HCT116 (cell line): Measurements from ENCODE around the gene FGFBP1. TPM values are rescaled to one million over a fixed set of nuclear protein-coding genes. Genes with fewer than 3 reads are reported as not detected.

Experiments
- ATAC-seq: fragments of 200-7000 bp; cut with Tn5 transposase; 2 replicates; pipeline ENCODE4 v1.9.1; 2020; ENCODE audit warnings: mild to moderate bottlenecking, moderate library complexity
- BruUV-seq: library from RNA; stranded (reverse); fragments of 400-500 nt; replicated peaks from 2 replicates; lab custom pipeline; 2021; lab: Mats Ljungman, UMichigan
- CTCF ChIA-PET: fragments of 300-600 bp; sonication (Branson Sonifier 250); formaldehyde crosslinking; loops from one replicate; lab custom pipeline; 2021; ENCODE audit warnings: antibody characterized with exemption; lab: Charles Lee
- POLR2A ChIA-PET: fragments of 300-600, 350-600 bp; sonication (Branson Sonifier 250); formaldehyde crosslinking; loops from one replicate; lab custom pipeline; 2021; ENCODE audit warnings: antibody characterized with exemption; lab: Charles Lee
- RAD21 ChIA-PET, 2 experiments: fragments of 300-600 bp; sonication (Branson Sonifier 250); formaldehyde crosslinking; loops; one replicate each; lab custom pipeline; 2023; ENCODE audit warnings: low total read pairs in 2 of 2; ENCODE audit not compliant: uncharacterized antibody in 2 of 2, unreplicated experiment in 2 of 2, low non-redundant PET in 1 of 2; lab: Charles Lee
- DNase-seq: peaks from one replicate; pipeline ENCODE4 v3.0.0-alpha.2; 2010; ENCODE audit warnings: low read depth, low spot score
- H2AFZ ChIP-seq: fragments of 200-600 bp; shearing (Covaris generic), sonication (generic); 2 replicates; pipeline ENCODE4 v1.6.1; 2017; ENCODE audit warnings: low read depth, mixed run types, mixed read lengths, antibody characterized with exemption, low read length; ENCODE audit not compliant: poor library complexity, severe bottlenecking
- H3K27ac ChIP-seq: 2 replicates; pipeline ENCODE4 v1.5.1; 2012; ENCODE audit warnings: low read depth, low read length
- H3K27me3 ChIP-seq: fragments of 200-600 bp; sonication (generic); 2 replicates; pipeline ENCODE4 v1.6.1; 2016; ENCODE audit warnings: mixed run types, low read length, mixed read lengths; ENCODE audit not compliant: insufficient read depth
- H3K36me3 ChIP-seq, 2 experiments: fragments of 200-500 bp in 1 of 2; fragments of 200-600 bp in 1 of 2; sonication (Bioruptor generic) in 1 of 2; sonication (generic) in 1 of 2; 2 replicates each; pipeline versions ENCODE4 v1.5.1 to v1.6.1; 2014 to 2016; ENCODE audit warnings: low read length in 2 of 2, inconsistent platforms in 1 of 2, mixed read lengths in 1 of 2, mixed run types in 1 of 2; ENCODE audit not compliant: insufficient read depth in 2 of 2, control insufficient read depth in 1 of 2
- H3K4me1 ChIP-seq, 2 experiments: fragments of 200-600 bp in 1 of 2; sonication (generic) in 1 of 2; 2 replicates each; pipeline versions ENCODE4 v1.5.1 to v1.6.1; 2012 to 2017; ENCODE audit warnings: low read length in 2 of 2, inconsistent platforms in 1 of 2, mild to moderate bottlenecking in 1 of 2, mixed read lengths in 1 of 2, mixed run types in 1 of 2, moderate library complexity in 1 of 2; ENCODE audit not compliant: insufficient read depth in 2 of 2, control insufficient read depth in 1 of 2
- H3K4me2 ChIP-seq: fragments of 200-600 bp; sonication (generic); 2 replicates; pipeline ENCODE4 v1.6.1; 2017; ENCODE audit warnings: mixed run types, low read length, mixed read lengths
- H3K4me3 ChIP-seq, 2 experiments: fragments of 200-600 bp in 1 of 2; sonication (generic) in 1 of 2; replicated peaks in 1 of 2; 2 replicates each; pipeline ENCODE4 v1.5.1; 2011 to 2016; ENCODE audit warnings: low read length in 2 of 2, control low read depth in 1 of 2, low read depth in 1 of 2, mild to moderate bottlenecking in 1 of 2, mixed read lengths in 1 of 2, mixed run types in 1 of 2
- H3K79me2 ChIP-seq: fragments of 200-600 bp; sonication (generic); 2 replicates; pipeline ENCODE4 v1.6.1; 2017; ENCODE audit warnings: mild to moderate bottlenecking, mixed run types, low read length, moderate library complexity, mixed read lengths; ENCODE audit not compliant: insufficient read depth
- H3K9ac ChIP-seq: fragments of 200-600 bp; sonication (generic); 2 replicates; pipeline ENCODE4 v1.6.1; 2016; ENCODE audit warnings: low read length, mixed read lengths
- H3K9me2 ChIP-seq: fragments of 200-600 bp; sonication (generic), shearing (Covaris generic); 2 replicates; pipeline ENCODE4 v1.6.1; 2017; ENCODE audit warnings: mixed run types, mild to moderate bottlenecking, moderate library complexity; ENCODE audit not compliant: insufficient read depth
- H3K9me3 ChIP-seq, 2 experiments: fragments of 200-500 bp in 1 of 2; fragments of 200-600 bp in 1 of 2; sonication (Bioruptor generic) in 1 of 2; sonication (generic) in 1 of 2; 2 replicates each; pipeline ENCODE4 v1.6.1; 2014 to 2017; ENCODE audit warnings: low read length in 2 of 2, mixed read lengths in 2 of 2, inconsistent platforms in 1 of 2, low read depth in 1 of 2, mild to moderate bottlenecking in 1 of 2, mixed run types in 1 of 2, moderate library complexity in 1 of 2; ENCODE audit not compliant: control insufficient read depth in 1 of 2, insufficient read depth in 1 of 2
- H4K20me1 ChIP-seq: fragments of 200-600 bp; sonication (generic), shearing (Covaris generic); 2 replicates; pipeline ENCODE4 v1.6.1; 2017; ENCODE audit warnings: mixed run types, mild to moderate bottlenecking, moderate library complexity; ENCODE audit not compliant: insufficient read depth
- CBX3 ChIP-seq: IDR thresholded peaks from 2 replicates; pipeline ENCODE4 v1.6.1; 2012; ENCODE audit warnings: low read depth
- EGR1 ChIP-seq: IDR thresholded peaks from 2 replicates; pipeline ENCODE4 v1.6.1; 2012; ENCODE audit warnings: low read depth
- ELF1 ChIP-seq: IDR thresholded peaks from 2 replicates; pipeline ENCODE4 v1.6.1; 2012; ENCODE audit warnings: low read depth, borderline replicate concordance
- EZH2 ChIP-seq: fragments of 200-600 bp; sonication (generic); IDR thresholded peaks from 2 replicates; pipeline ENCODE4 v1.6.1; 2017; ENCODE audit warnings: antibody characterized with exemption, mixed run types
- POLR2A ChIP-seq: IDR thresholded peaks from 2 replicates; pipeline ENCODE4 v1.7.0; 2011; ENCODE audit warnings: borderline replicate concordance; ENCODE audit not compliant: insufficient read depth, insufficient read length; ENCODE audit errors: extremely low read depth
- POLR2AphosphoS5 ChIP-seq: IDR thresholded peaks from 2 replicates; pipeline ENCODE4 v1.6.1; 2011; ENCODE audit warnings: mild to moderate bottlenecking, low read depth, low read length, moderate library complexity
- SP1 ChIP-seq: IDR thresholded peaks from 2 replicates; pipeline ENCODE4 v1.6.1; 2012; ENCODE audit warnings: low read depth
- SRF ChIP-seq: IDR thresholded peaks from 2 replicates; pipeline ENCODE4 v1.6.1; 2012; ENCODE audit warnings: low read depth
- TCF7L2 ChIP-seq: IDR thresholded peaks from 2 replicates; pipeline ENCODE4 v1.7.0; 2011; ENCODE audit warnings: borderline replicate concordance, inconsistent platforms; ENCODE audit not compliant: insufficient read depth, insufficient read length; ENCODE audit errors: extremely low read depth
- YY1 ChIP-seq: IDR thresholded peaks from 2 replicates; pipeline ENCODE4 v1.6.1; 2011; ENCODE audit warnings: low read length, low read depth, moderate library complexity, mild to moderate bottlenecking; ENCODE audit not compliant: insufficient replicate concordance; ENCODE audit errors: extremely low read depth
- ZNF274 ChIP-seq: fragments of 200-500 bp; sonication (Bioruptor generic); IDR thresholded peaks from 2 replicates; pipeline ENCODE4 v1.6.1; 2014; ENCODE audit warnings: mild to moderate bottlenecking, low read depth, low read length, inconsistent platforms
- intact Hi-C: fragments of 100-400 bp; cut with micrococcal nuclease; formaldehyde crosslinking; loops from 2 replicates; pipeline ENCODE4 v1.10.0; 2022
- total RNA-seq: library from RNA; stranded (reverse); gene quantifications from one replicate; pipeline ENCODE4 v1.2.1, GENCODE V29; 2021; ENCODE audit not compliant: unreplicated experiment
- TF ChIP-seq, protein P1 (sequence below): IDR thresholded peaks from 2 replicates; pipeline ENCODE4 v1.6.1; 2012
- TF ChIP-seq, protein P2 (sequence below): IDR thresholded peaks from 2 replicates; pipeline ENCODE4 v1.6.1; 2011; ENCODE audit warnings: mild to moderate bottlenecking, low read length, moderate library complexity; ENCODE audit not compliant: insufficient replicate concordance; ENCODE audit errors: extremely low read depth
- TF ChIP-seq, protein P3 (sequence below): IDR thresholded peaks from 2 replicates; pipeline ENCODE4 v1.6.1; 2012

Gene FGFBP1
- total RNA-seq, 1 experiment from 2014 or later = 8.7 TPM

DNA sequence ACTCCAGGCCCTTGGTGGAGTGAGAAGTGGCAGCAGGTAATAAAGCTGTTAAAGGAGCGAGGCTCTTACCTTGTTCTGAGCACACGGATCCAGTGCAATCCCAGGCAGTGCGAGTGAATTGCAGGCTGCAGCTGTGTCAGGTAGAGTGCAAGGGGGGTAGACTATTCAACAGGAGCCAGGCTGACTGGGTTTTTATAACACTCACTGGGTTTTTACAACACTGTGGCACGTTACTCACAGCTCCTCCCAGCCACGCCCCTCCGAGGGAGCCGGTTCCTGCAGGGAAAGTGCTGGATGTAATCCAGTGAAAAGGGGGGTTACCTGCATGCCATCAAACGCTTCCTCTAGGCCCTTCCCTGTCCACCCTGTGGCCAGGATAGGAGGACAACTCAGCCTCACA, 358 bp downstream of the FGFBP1 start:
- BruUV-seq = no TSS peak
- intact Hi-C loops = loop anchor here (5.0 kb wide), 1 partner anchor 46 kb away; no protein-coding TSS in a partner anchor
- H3K36me3 ChIP-seq = no peaks in the 10 kb centered on the region
- H4K20me1 ChIP-seq = no peaks in the 10 kb centered on the region
- CTCF ChIA-PET = interaction anchor here (1.0 to 1.7 kb wide), 3 partner anchors 18 to 133 kb away, joined by 7 to 8 read pairs (median 7); no protein-coding TSS in a partner anchor
- TF ChIP-seq SP1 (peak; percentile 38; the same call in 1 of the 2 replicates), YY1 (no peak), POLR2AphosphoS5 (peak; percentile 44; the same call in 1 of the 2 replicates), CBX3 (0 out of 2 replicates have a peak, but pooled peaks have one; percentile 19), ZNF274 (no peak)
- TF ChIP-seq, protein P1, sequence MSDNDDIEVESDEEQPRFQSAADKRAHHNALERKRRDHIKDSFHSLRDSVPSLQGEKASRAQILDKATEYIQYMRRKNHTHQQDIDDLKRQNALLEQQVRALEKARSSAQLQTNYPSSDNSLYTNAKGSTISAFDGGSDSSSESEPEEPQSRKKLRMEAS = peak; percentile 45; the same call in 1 of the 2 replicates
- TF ChIP-seq, all 23 proteins: peak for 4
- no peaks in the 10 kb centered on the region for H3K27me3 ChIP-seq
- H3K27ac ChIP-seq = 0 out of 2 replicates have a peak overlapping the region, but pooled peaks have one; percentile 15
- DNase-seq = peak; percentile 34
- no peaks in the 10 kb centered on the region for H3K9me2 ChIP-seq
- H3K4me1 ChIP-seq = peaks cover 11 to 28% of the 10 kb centered on the region in 2 experiments
- H3K9ac ChIP-seq = peak overlapping the region; percentile 41
- ChIA-PET RAD21 (interaction anchor here in 1 of 2 experiments (2.1 kb wide), 1 partner anchor 56 kb away, joined by 5 read pairs; no protein-coding TSS in a partner anchor), POLR2A (interaction anchor here (0.9 to 1.3 kb wide), 3 partner anchors 16 to 132 kb away, joined by 3 to 4 read pairs (median 4); no protein-coding TSS in a partner anchor)
- ATAC-seq = peak; percentile 88
- peak overlapping the region; percentile 78 for H3K4me2 ChIP-seq
- H3K9me3 ChIP-seq = no peaks in the 10 kb centered on the region
- peak overlapping the region; percentile 55 for H2AFZ ChIP-seq
- no peaks in the 10 kb centered on the region for H3K79me2 ChIP-seq
- H3K4me3 ChIP-seq = peak overlapping the region; percentile 18 to 45

DNA sequence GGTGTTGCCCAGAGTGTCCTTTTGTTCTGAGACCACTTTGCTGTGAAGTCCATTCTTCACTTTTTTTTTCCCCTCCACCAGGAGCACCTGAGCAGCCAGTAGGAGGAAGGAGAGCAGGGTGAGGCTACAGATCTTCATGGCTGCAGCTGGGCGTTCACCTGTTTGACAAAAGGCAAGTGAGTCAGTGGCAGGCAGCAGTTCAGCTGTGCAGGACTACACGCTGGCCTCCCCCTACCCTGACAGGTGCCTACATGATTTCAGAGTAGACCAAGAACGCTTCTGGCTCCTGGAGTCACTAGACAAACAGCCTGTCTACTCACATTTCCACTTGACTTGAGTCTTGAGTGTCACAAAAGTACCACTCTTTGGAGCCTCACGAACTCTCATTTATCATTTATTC, 2.0 kb downstream of the FGFBP1 start:
- no peaks in the 10 kb centered on the region for H4K20me1 ChIP-seq
- peaks cover 11 to 28% of the 10 kb centered on the region in 2 experiments for H3K4me1 ChIP-seq
- intact Hi-C loops = loop anchor here (5.0 kb wide), 1 partner anchor 44 kb away; no protein-coding TSS in a partner anchor
- no peaks in the 10 kb centered on the region for H3K79me2 ChIP-seq
- ATAC-seq (no peak), DNase-seq (no peak)
- no peak overlapping the region for H3K27ac ChIP-seq
- no peak overlapping the region for H3K4me2 ChIP-seq
- H3K4me3 ChIP-seq = no peak overlapping the region
- no peaks in the 10 kb centered on the region for H3K27me3 ChIP-seq
- H3K9ac ChIP-seq = no peak overlapping the region
- BruUV-seq = no TSS peak
- TF ChIP-seq ELF1 (no peak), POLR2A (no peak), TCF7L2 (no peak), ZNF274 (no peak), POLR2AphosphoS5 (no peak), EZH2 (no peak), SRF (no peak), EGR1 (no peak)
- TF ChIP-seq, protein P2, sequence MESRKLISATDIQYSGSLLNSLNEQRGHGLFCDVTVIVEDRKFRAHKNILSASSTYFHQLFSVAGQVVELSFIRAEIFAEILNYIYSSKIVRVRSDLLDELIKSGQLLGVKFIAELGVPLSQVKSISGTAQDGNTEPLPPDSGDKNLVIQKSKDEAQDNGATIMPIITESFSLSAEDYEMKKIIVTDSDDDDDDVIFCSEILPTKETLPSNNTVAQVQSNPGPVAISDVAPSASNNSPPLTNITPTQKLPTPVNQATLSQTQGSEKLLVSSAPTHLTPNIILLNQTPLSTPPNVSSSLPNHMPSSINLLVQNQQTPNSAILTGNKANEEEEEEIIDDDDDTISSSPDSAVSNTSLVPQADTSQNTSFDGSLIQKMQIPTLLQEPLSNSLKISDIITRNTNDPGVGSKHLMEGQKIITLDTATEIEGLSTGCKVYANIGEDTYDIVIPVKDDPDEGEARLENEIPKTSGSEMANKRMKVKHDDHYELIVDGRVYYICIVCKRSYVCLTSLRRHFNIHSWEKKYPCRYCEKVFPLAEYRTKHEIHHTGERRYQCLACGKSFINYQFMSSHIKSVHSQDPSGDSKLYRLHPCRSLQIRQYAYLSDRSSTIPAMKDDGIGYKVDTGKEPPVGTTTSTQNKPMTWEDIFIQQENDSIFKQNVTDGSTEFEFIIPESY = no peak
- TF ChIP-seq, protein P3, sequence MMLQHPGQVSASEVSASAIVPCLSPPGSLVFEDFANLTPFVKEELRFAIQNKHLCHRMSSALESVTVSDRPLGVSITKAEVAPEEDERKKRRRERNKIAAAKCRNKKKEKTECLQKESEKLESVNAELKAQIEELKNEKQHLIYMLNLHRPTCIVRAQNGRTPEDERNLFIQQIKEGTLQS = no peak
- TF ChIP-seq, all 23 proteins: peak for 0
- Histone ChIP-seq H3K9me2 (no peaks in the 10 kb centered on the region), H3K9me3 (no peaks in the 10 kb centered on the region), H2AFZ (no peak overlapping the region), H3K36me3 (no peaks in the 10 kb centered on the region)
- CTCF ChIA-PET = interaction anchor here (1.1 kb wide), 1 partner anchor 19 kb away, joined by 3 read pairs; no protein-coding TSS in a partner anchor
- POLR2A ChIA-PET = no interaction called here
- RAD21 ChIA-PET = no interaction called here
